GM13977 (cell line): Measurements from ENCODE around the gene MBD5.

Experiments
- DNase-seq: peaks from one replicate; pipeline ENCODE4 v3.0.0; 2012; ENCODE audit warnings: low spot score
- in situ Hi-C: fragments of 300-500 bp; cut with MboI; formaldehyde crosslinking; loops from one replicate; pipeline ENCODE4 v1.12.0; 2022; ENCODE audit warnings: low sequenced_read_pairs, low pct_unique_long_range_greater_than_20kb, mixed read lengths, inconsistent platforms; ENCODE audit not compliant: unreplicated experiment
- TF ChIP-seq, protein P1 (sequence below): IDR thresholded peaks from 2 replicates; pipeline ENCODE4 v1.5.1; 2012; ENCODE audit warnings: mild to moderate bottlenecking, control low read depth; ENCODE audit not compliant: insufficient read depth; ENCODE audit errors: extremely low read depth, missing control alignments

The MBD5 gene

DNA sequence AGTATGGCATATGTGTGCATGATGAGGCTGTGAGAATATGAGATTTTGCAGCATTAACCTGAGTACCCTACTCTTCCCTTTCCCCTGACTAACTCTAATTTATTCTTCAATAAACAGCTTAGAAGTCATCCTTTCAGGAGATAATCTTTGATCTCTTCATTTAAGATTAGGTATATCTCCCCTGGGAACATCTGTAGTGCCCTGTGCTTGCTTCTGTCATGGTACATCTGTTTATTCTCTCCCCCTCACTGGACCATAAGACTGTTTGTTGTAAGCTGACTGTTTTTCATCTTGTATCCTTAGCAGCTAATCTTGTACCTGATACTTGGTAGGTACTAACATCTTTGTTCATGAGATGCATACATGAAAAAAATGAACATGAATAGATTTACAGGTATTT lies 83.1 kb downstream of the MBD5 start:
- in situ Hi-C loops, result no loop called here
- TF ChIP-seq, protein P1, sequence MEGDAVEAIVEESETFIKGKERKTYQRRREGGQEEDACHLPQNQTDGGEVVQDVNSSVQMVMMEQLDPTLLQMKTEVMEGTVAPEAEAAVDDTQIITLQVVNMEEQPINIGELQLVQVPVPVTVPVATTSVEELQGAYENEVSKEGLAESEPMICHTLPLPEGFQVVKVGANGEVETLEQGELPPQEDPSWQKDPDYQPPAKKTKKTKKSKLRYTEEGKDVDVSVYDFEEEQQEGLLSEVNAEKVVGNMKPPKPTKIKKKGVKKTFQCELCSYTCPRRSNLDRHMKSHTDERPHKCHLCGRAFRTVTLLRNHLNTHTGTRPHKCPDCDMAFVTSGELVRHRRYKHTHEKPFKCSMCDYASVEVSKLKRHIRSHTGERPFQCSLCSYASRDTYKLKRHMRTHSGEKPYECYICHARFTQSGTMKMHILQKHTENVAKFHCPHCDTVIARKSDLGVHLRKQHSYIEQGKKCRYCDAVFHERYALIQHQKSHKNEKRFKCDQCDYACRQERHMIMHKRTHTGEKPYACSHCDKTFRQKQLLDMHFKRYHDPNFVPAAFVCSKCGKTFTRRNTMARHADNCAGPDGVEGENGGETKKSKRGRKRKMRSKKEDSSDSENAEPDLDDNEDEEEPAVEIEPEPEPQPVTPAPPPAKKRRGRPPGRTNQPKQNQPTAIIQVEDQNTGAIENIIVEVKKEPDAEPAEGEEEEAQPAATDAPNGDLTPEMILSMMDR, result no peak
- no peak for DNase-seq

DNA sequence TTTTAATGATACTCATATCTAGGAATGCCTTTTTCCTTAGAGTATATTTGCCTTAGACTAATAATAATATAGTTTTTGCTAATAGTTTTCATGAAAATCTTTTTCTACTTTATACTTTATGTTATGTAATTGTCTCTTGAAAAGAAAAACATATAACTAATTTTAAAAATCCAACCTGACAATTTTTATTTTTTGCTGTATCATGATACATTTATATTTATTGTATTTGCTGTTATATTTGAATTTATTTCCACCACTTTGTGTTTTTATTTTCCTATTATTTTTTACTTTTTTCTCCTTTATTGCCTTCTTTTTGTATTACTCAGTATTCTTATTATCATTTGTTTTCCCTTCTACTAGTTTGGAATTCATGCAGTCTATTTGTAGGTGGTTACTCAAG lies 85.4 kb downstream of the MBD5 start:
- TF ChIP-seq, protein P1, result no peak
- DNase-seq, result no peak
- in situ Hi-C loops, result no loop called here

DNA sequence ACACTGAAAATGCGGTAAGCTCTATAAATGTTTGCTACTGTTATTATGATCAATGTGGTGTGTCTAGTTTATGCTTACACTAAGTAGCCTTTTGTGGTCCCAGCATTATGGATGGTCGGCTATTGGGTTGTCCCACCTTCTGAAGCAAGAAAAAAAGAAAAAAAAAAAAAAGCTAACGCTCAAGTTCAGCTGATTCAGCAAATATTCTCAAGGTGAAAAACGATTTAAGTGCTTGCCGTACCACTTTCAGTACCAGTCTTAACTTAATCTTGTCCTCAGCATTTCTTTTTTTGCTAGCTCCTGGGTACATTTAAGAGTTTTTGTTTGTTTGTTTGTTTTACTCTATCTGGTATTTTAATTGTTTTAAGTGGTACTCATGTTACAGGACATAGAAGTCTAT lies 87.5 kb downstream of the MBD5 start:
- TF ChIP-seq, protein P1, result no peak
- in situ Hi-C loops, result no loop called here
- no peak for DNase-seq

DNA sequence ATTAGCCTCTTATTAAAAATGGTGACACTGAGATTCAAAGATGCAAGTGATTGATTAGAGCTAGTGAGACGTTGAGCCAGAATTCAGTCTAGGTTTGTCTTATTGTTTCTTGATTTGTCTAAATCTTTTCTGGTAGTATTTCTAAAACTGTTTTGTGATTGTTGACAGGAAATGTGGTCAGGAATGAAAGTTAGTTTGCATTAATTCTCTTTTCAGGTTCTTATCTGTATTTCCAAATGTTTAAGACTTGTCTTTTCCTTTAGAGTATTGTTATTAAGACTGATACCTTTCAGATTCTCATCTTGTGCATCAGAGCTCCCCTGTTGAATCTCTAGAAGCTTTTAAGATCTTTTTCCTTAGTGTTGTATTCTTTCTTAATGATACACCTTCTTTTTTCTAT lies 89.3 kb downstream of the MBD5 start:
- DNase-seq, result no peak
- in situ Hi-C loops, result no loop called here
- TF ChIP-seq, protein P1, result no peak

DNA sequence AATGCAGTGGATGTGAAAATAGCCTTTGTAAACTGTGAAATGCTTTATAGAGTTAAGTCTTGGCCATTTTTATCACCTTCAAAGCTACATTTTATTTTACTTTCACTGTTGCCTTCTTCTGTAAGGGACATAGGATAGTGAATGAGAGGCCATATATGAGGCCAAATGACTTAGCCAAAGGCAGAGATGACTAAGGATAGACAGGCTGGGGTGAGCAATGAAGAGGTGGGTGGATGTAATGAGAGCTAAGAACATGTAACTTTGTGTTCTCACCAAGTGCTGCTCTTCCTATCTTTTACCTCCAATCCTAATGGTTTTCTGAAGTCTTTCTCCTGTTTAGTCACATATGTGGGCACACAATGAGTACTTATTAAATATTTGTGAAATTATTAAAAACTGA lies 101.9 kb downstream of the MBD5 start:
- in situ Hi-C loops, result no loop called here
- TF ChIP-seq, protein P1, result no peak
- no peak for DNase-seq

DNA sequence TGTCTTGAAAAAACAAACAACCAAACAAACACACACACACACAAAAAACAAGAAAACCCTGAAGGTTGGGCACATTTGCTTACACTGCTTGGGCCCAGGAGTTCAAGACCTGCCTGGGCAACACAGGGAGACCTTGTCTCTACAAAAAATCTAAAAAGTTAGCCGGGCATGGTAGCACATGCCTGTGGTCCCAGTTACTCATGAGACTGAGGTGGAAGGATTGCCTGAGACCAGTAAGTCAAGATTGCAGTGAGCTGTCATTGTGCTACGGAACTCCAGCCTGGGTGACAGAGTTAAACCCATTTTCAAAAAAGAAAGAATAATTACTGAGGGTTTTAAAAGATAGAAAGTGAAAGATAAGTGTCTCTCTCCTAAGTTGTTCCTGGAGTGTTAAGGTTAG lies 103.4 kb downstream of the MBD5 start:
- no peak for DNase-seq
- in situ Hi-C loops, result no loop called here
- TF ChIP-seq, protein P1, result no peak

DNA sequence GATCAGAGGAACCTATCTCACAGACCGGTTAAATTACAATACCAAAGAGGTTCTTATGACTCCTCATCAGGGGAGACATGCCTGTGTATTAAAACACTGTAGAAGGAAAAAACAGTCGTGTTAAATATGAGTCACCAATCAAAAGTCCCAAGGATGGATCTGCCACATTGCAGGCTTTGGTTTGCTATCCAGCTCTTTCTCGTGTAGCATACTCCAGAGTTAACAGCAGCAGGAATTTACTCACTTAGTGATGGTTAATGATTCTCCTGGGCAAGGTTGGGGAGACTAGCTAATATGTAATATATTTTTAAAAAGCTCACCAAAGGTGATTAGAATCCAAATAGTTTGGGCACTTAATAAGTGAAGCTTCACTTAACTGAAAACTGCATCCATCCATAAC lies 109.7 kb downstream of the MBD5 start:
- no peak for DNase-seq
- TF ChIP-seq, protein P1, result no peak
- in situ Hi-C loops, result no loop called here
